Osteoblast (primary cell): ENCODE data around the gene KRT17. TPM values are rescaled to one million over a fixed set of nuclear protein-coding genes. Genes with fewer than 3 reads are reported as not detected.

Experiments
- DNase-seq: peaks from one replicate; pipeline ENCODE4 v3.0.0; 2011; ENCODE audit warnings: low spot score, mixed read lengths; ENCODE audit not compliant: insufficient read length; ENCODE audit errors: missing footprints
- H2AFZ ChIP-seq: 2 replicates; pipeline ENCODE4 v1.6.0; 2011; ENCODE audit warnings: mild to moderate bottlenecking, low read length
- H3K27ac ChIP-seq: 2 replicates; pipeline ENCODE4 v1.5.1; 2011; ENCODE audit warnings: mild to moderate bottlenecking, low read depth, low read length, moderate library complexity
- H3K27me3 ChIP-seq: 2 replicates; pipeline ENCODE4 v1.6.0; 2012; ENCODE audit warnings: mild to moderate bottlenecking, control low read depth, inconsistent platforms, low read length, moderate library complexity; ENCODE audit not compliant: insufficient read depth
- H3K36me3 ChIP-seq: 2 replicates; pipeline ENCODE4 v1.5.1; 2011; ENCODE audit warnings: mild to moderate bottlenecking, low read length, control low read depth, moderate library complexity; ENCODE audit not compliant: insufficient read depth
- H3K4me1 ChIP-seq: 2 replicates; pipeline ENCODE4 v1.5.1; 2011; ENCODE audit warnings: mild to moderate bottlenecking, low read length, control low read depth, moderate library complexity; ENCODE audit not compliant: insufficient read depth
- H3K4me2 ChIP-seq: 2 replicates; pipeline ENCODE4 v1.6.0; 2011; ENCODE audit warnings: mild to moderate bottlenecking, low read length; ENCODE audit not compliant: insufficient read depth
- H3K4me3 ChIP-seq: fragments of 200-600 bp; sonication (generic); 3 replicates; pipeline ENCODE4 v1.5.1; 2012; ENCODE audit warnings: mild to moderate bottlenecking, low read length, inconsistent platforms; ENCODE audit not compliant: insufficient read depth
- H3K79me2 ChIP-seq: 2 replicates; pipeline ENCODE4 v1.6.0; 2012; ENCODE audit warnings: mild to moderate bottlenecking, low read length, control low read depth, inconsistent platforms; ENCODE audit not compliant: insufficient read depth
- H3K9me3 ChIP-seq: 2 replicates; pipeline ENCODE4 v1.5.1; 2011; ENCODE audit warnings: low read depth, low read length, control low read depth
- H4K20me1 ChIP-seq: 2 replicates; pipeline ENCODE4 v1.6.0; 2012; ENCODE audit warnings: mild to moderate bottlenecking, low read length, control low read depth; ENCODE audit not compliant: insufficient read depth
- CTCF ChIP-seq: IDR thresholded peaks from 2 replicates; pipeline ENCODE4 v1.5.1; 2011; ENCODE audit warnings: mild to moderate bottlenecking, low read depth, low read length, moderate library complexity; ENCODE audit errors: extremely low read depth
- total RNA-seq: library from RNA; depleted of rRNA; stranded (reverse); fragments of >200 nt; gene quantifications from 2 replicates; pipeline ENCODE4 v1.2.3, GENCODE V29; 2012

KRT17 gene
- total RNA-seq, 1 donor: 4.3 TPM

DNA sequence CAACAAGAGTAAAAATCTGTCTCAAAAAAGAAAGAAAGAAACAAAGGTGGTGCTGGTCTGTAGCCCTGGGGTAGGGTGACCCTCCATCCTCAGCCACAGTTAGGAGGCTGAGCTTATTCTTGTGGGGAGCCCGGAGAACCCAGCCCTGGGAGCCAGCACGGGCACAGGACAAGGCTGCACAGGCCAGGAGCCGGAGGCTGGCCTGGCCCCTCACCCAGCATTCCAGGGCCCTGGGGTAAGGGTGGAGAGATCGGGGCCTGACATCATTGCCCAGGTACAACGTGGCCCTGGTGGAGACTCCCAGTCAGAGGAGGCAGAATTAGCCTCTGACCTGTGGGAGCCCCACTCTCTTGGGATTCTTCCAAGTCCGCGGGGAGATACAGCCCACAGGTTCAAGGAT is 10.3 kb upstream of the KRT17 start:
- no peaks in the 10 kb centered on the region for H3K36me3 ChIP-seq
- no peaks in the 10 kb centered on the region for H3K9me3 ChIP-seq
- DNase-seq: peak; percentile 73
- no peaks in the 10 kb centered on the region for H3K27me3 ChIP-seq
- H4K20me1 ChIP-seq: no peaks in the 10 kb centered on the region
- peak overlapping the region; percentile 10 for H3K4me2 ChIP-seq
- H3K79me2 ChIP-seq: no peaks in the 10 kb centered on the region
- no peak overlapping the region for H3K27ac ChIP-seq
- H2AFZ ChIP-seq: peak overlapping the region; percentile 87
- TF ChIP-seq CTCF: no peak
- peaks cover 5% of the 10 kb centered on the region for H3K4me1 ChIP-seq
- no peak overlapping the region for H3K4me3 ChIP-seq

DNA sequence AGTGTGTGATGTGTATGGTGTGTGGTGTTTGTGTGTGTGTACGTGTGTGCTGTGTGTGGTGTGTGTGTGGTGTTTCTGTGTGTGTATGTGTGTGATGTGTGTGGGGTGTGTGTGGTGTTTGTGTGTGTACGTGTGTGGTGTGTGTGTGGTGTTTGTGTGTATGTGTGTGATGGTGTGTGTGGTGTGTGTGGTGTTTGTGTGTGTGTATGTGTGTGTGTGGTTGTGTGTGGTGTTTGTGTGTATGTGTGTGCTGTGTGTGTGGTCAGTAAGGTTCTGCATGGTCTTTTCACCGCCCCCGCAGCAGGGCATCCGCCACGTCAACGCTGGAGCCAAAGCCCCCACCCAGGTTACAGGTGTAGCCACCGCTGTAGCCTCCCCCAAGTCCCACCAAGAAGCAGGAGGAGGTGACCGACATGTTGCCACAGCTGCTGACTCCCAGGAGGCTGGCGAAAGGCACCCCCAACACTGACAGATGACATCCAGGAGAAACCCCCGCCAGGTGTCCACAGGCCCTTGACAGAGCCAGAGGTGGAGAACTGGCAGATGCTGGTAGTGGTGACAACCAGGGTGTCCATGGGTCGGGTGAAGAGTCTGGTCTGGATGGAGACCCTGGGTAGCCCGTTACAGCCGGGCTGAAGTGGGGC is 9.3 kb upstream of the KRT17 start:
- Histone ChIP-seq H2AFZ (no peak overlapping the region), H3K27ac (no peak overlapping the region), H3K4me1 (peaks cover 5% of the 10 kb centered on the region), H4K20me1 (no peaks in the 10 kb centered on the region), H3K27me3 (no peaks in the 10 kb centered on the region), H3K4me3 (no peak overlapping the region), H3K36me3 (no peaks in the 10 kb centered on the region), H3K4me2 (no peak overlapping the region), H3K79me2 (no peaks in the 10 kb centered on the region), H3K9me3 (no peaks in the 10 kb centered on the region)
- peak; percentile 30 for DNase-seq
- TF ChIP-seq CTCF: no peak

GRCh38 chr17:41632482-41633105 is 8.2 kb upstream of the KRT17 start:
- H3K36me3 ChIP-seq: no peaks in the 10 kb centered on the region
- peak; percentile 73 for DNase-seq
- no peaks in the 10 kb centered on the region for H3K27me3 ChIP-seq
- no peak overlapping the region for H3K4me2 ChIP-seq
- H3K9me3 ChIP-seq: no peaks in the 10 kb centered on the region
- H3K79me2 ChIP-seq: no peaks in the 10 kb centered on the region
- H3K4me3 ChIP-seq: no peak overlapping the region
- no peak for TF ChIP-seq CTCF
- H2AFZ ChIP-seq: no peak overlapping the region
- H4K20me1 ChIP-seq: no peaks in the 10 kb centered on the region
- no peak overlapping the region for H3K27ac ChIP-seq
- peaks cover 5% of the 10 kb centered on the region for H3K4me1 ChIP-seq

DNA sequence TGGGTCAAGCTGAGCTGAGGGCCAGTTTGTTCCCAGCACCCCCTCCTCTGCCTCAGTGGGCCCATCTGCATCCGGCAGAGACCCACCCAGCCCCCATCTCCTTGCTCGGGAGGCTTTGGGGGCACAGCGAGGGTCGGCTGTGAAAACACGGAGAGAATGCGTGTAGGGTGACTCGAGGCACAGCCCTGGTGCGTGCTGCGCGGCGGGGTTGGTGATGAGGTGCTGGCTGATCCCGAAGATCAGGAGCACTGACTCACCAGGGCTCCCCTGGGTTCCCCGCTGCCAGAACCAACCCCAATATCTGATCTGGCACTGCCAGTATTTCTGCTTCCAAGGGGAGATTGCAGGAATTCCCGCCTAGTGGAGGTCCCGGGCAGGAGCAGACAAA is 7.5 kb upstream of the KRT17 start:
- H3K4me1 ChIP-seq: peaks cover 5% of the 10 kb centered on the region
- no peaks in the 10 kb centered on the region for H4K20me1 ChIP-seq
- no peaks in the 10 kb centered on the region for H3K27me3 ChIP-seq
- no peaks in the 10 kb centered on the region for H3K9me3 ChIP-seq
- H3K36me3 ChIP-seq: no peaks in the 10 kb centered on the region
- no peak for TF ChIP-seq CTCF
- no peak overlapping the region for H2AFZ ChIP-seq
- no peak overlapping the region for H3K4me2 ChIP-seq
- no peak overlapping the region for H3K4me3 ChIP-seq
- H3K79me2 ChIP-seq: no peaks in the 10 kb centered on the region
- H3K27ac ChIP-seq: no peak overlapping the region
- DNase-seq: peak; percentile 41
